HG02571 (cell line): Measurements from ENCODE around the gene OCA2.
"Not testable (repeated sequence)": the region's sequence is repeated elsewhere in the genome, so short reads cannot be mapped to it uniquely, and the experiment has no call there.

Experiments
- ATAC-seq: cut with Tn5 transposase; IDR thresholded peaks from one replicate; pipeline ENCODE4 v1.9.1; 2021; ENCODE audit warnings: mild to moderate bottlenecking, moderate library complexity; ENCODE audit not compliant: unreplicated experiment

OCA2 gene

GRCh38 chr15:27853624-27854455 lies 245.3 kb downstream of the OCA2 start:
- no peak for ATAC-seq

GRCh38 chr15:27851858-27852210 lies 247.3 kb downstream of the OCA2 start:
- no peak for ATAC-seq

GRCh38 chr15:27850981-27851857 lies 247.9 kb downstream of the OCA2 start:
- no peak for ATAC-seq

DNA sequence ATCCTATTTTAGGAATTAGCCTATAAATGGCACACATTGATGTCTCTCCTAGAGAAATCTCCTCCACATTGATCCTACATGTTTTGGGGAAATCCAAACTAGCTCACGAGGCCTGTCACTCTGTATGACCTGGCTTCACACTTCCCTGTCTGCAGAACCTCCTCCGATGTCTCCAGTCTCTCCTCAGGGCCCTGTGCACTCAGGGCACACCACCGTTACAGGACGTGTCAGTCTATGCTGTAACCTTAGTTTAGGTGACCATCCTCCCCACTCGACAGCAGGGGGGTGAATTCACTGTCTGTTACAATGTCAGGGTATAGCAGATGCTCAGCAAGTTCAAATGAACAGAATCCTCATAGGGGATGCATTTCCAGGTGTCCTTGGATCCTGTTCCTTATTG lies 249.1 kb downstream of the OCA2 start:
- no peak for ATAC-seq

- not testable (repeated sequence) for ATAC-seq
Measured at GRCh38 chr15:27848936-27849335, 250.2 kb downstream of the OCA2 start.

GRCh38 chr15:27847775-27848710 lies 251.1 kb downstream of the OCA2 start:
- ATAC-seq = no peak

- no peak for ATAC-seq
Measured at GRCh38 chr15:27846722-27847395, 252.3 kb downstream of the OCA2 start.

DNA sequence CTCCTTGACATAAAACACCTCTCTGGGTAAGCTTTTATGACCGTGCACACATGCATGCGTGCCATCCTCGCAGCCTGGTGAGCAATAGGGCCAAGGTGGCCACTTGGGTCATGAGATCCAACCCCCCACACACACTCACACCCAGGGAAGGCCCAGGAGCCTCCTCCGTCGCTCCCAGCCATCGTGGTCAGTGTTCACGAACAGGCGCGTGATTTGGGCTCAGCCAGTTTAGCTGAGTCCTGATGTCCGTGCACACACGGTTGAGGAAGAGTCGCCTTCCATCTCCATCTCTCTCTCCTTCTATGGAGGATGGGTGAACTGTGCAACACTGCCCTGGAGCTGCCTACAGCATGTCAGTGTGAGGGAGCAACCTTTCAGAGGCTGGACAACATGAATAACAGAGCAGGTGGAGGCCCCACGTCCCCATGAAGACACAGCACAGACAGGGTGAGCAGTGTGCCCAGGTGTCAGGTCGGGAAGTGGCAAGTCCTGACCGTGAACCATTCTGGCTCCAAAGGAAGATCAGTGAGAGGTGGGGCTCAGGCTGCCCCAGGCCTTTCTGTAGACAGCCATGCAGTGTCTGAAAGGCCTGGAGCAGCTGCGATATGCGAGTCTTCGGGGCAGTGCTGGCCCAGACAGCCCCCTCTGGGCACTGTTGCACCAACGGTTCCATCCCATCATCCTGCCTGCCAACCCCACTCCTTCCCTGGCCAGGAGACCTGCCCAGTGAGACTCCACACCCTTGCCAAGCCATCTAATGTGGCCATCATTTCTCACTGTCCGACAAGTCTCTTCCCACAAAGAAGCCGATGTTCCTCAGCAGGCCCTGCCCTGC lies 253.4 kb downstream of the OCA2 start:
- ATAC-seq = no peak

GRCh38 chr15:27844018-27844666 lies 255.0 kb downstream of the OCA2 start:
- ATAC-seq = no peak

DNA sequence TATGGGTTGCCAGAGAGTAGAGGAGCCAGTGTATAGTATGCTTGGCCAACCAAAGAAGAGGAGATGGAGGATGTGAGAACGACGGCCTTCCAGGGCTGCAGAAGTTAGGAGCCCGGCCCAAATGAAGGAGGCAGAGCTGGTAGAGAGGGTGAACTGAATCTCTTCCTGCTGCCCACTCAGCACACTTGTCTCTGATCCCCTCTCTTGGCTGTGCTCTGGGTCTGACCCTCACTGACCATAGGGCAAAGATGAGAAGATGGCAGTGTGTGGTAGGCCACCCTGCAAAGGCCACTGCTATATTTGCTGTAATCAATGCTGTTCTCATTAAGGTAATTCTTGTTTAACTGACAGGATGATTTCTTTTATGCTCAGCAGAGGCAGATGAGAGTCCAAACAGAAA lies 256.0 kb downstream of the OCA2 start:
- no peak for ATAC-seq

DNA sequence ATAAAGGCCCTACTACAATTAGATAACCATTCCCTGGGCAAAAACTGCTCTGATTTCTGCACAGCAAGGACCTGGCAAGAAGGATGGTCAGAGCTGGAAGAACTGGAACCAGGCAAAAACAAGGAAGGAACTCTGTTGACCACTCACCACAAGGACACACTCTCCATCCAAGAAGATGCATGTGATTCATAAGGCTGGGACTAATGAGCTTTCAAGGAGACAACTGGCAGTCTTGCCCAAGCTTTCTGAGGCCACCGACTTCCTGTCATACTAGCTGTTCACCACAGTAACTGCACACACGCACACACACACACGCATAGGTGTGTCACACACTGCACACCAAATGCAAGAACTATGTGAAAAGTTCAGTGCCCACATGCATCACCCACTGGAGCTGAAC lies 256.6 kb downstream of the OCA2 start:
- ATAC-seq = no peak

- no peak for ATAC-seq
Measured at GRCh38 chr15:27835233-27835939, 263.7 kb downstream of the OCA2 start.

GRCh38 chr15:27834684-27835083 lies 264.4 kb downstream of the OCA2 start:
- no peak for ATAC-seq

- no peak for ATAC-seq
Measured at GRCh38 chr15:27833974-27834373, 265.1 kb downstream of the OCA2 start.

GRCh38 chr15:27833178-27833577 lies 265.9 kb downstream of the OCA2 start:
- no peak for ATAC-seq

DNA sequence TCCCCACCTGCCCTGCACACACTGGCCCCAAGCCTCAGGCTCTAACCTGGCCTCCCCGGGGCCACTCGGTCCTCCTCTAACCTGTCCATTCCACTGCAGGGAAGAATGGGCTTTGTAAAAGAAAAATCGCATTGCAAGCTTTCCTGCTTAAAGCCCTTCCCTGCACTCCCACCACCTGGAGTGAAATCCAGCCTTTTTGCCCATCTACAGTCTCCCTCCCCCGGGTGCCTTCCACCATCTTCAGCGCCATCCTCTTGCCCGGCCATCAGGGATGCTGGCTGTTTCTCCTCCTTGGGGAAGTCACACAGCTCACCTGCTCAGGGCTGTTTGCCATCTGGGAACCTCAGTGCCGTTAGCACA lies 266.9 kb downstream of the OCA2 start:
- no peak for ATAC-seq

DNA sequence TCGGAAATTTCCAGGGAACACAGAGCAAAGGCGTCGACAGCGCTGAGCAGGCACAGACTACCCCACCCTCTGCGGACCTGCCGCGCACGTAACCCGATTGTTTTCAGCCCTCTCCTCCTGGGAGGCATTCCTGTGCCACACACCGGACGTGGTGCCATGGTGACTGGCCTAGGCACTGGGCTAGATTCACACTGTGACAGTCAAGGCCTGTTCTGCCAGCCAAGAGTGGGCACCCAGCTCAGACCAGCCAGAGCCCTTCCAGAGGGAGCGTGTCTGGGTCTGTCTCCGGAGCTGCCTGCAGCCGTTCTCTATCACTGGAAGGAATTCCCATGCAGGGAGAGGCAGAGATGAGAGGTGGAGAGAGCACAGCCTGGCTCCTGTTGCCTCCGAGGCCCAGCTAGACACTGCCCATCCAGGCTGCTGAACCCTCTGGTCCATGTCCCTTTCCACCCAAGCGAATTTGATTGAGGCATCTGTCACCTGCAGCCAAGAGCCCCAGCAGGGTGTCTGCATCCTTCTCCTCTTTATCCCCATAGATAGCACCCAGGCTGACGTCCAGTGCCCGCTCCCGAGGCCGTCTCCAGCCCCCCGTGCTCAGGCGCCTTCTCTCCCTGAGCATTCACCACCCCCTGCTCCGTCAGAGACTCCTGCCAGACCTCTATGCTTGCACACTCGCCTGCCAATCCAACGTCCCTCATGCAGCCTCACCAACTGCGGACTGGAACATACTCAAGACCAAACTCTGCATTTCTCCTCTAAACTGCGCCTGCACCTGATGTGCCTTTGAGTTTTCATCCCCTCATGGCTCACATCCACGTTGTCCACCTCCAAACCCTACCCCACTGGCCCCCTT lies 267.5 kb downstream of the OCA2 start:
- no peak for ATAC-seq

GRCh38 chr15:27828746-27829145 lies 270.4 kb downstream of the OCA2 start:
- ATAC-seq = no peak
